Type B pancreatic cell (in vitro differentiated cells): ENCODE data around the gene SLC35F3. TPM values are rescaled to one million over a fixed set of nuclear protein-coding genes. Genes with fewer than 3 reads are reported as not detected.

Source experiments
- DNase-seq: peaks from one replicate; pipeline ENCODE4 v3.0.0; 2021; ENCODE audit warnings: mixed read lengths; ENCODE audit not compliant: unreplicated experiment; ENCODE audit errors: extremely low spot score
- H3K27ac Mint-ChIP-seq: 2 replicates; pipeline ENCODE4 v1.8.0; 2021; ENCODE audit warnings: mild to moderate bottlenecking, mixed read lengths
- H3K27me3 Mint-ChIP-seq: 2 replicates; pipeline ENCODE4 v1.8.0; 2021; ENCODE audit warnings: mixed read lengths
- H3K36me3 Mint-ChIP-seq: 2 replicates; pipeline ENCODE4 v1.8.0; 2021; ENCODE audit warnings: mixed read lengths
- H3K4me1 Mint-ChIP-seq: one replicate; pipeline ENCODE4 v1.8.0; 2021; ENCODE audit warnings: mixed read lengths; ENCODE audit not compliant: unreplicated experiment
- H3K4me3 Mint-ChIP-seq: 2 replicates; pipeline ENCODE4 v1.8.0; 2021; ENCODE audit warnings: mild to moderate bottlenecking, mixed read lengths
- H3K9me3 Mint-ChIP-seq: 2 replicates; pipeline ENCODE4 v1.8.0; 2021; ENCODE audit warnings: mixed read lengths
- CTCF ChIP-seq: fragments of 200-600 bp; sonication (generic); conservative IDR thresholded peaks from 2 replicates; pipeline ENCODE4 v1.5.0; 2021; ENCODE audit warnings: antibody characterized with exemption, mild to moderate bottlenecking
- total RNA-seq: library from RNA; stranded (reverse); gene quantifications from 2 replicates; pipeline ENCODE4 v1.2.1, GENCODE V29; 2021; ENCODE audit warnings: low replicate concordance

Gene SLC35F3
- total RNA-seq, 1 donor from 2014 or later: 2.1 TPM

- H3K36me3 Mint-ChIP-seq: no peaks in the 10 kb centered on the region
- H3K4me1 Mint-ChIP-seq: peaks cover 8% of the 10 kb centered on the region
- peaks cover 3% of the 10 kb centered on the region for H3K27me3 Mint-ChIP-seq
- H3K27ac Mint-ChIP-seq: no peak overlapping the region
- H3K9me3 Mint-ChIP-seq: no peaks in the 10 kb centered on the region
- no peak for TF ChIP-seq CTCF
- H3K4me3 Mint-ChIP-seq: no peak overlapping the region
- no peak for DNase-seq
Measured at GRCh38 chr1:234123867-234124266, 219.4 kb downstream of the SLC35F3 start.

GRCh38 chr1:234125283-234125682, 220.8 kb downstream of the SLC35F3 start:
- no peak overlapping the region for H3K27ac Mint-ChIP-seq
- no peaks in the 10 kb centered on the region for H3K36me3 Mint-ChIP-seq
- peaks cover 3% of the 10 kb centered on the region for H3K27me3 Mint-ChIP-seq
- DNase-seq: no peak
- peaks cover 8% of the 10 kb centered on the region for H3K4me1 Mint-ChIP-seq
- no peak overlapping the region for H3K4me3 Mint-ChIP-seq
- H3K9me3 Mint-ChIP-seq: no peaks in the 10 kb centered on the region
- TF ChIP-seq CTCF: peak; percentile 66

DNA sequence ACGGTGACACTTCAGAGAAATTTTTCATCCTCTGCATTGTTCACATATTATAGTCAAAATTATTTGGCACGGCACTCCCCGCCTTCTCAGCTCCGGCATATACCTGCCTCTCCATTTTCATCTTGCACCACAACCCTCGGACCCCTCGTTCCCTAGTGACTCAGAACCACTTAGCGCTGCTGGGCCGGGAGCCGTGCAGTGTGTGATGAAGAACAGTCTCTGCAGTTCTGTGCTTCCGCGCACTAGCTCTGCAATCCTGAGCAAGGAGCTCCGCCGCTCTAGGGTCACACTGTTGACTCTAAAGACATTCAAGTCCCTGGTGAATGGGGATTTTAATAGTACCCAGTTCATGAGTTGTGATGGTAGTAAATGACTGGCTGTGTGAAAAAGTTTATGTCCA, 221.2 kb downstream of the SLC35F3 start:
- Mint-ChIP-seq H3K27ac (no peak overlapping the region), H3K4me1 (peaks cover 8% of the 10 kb centered on the region), H3K36me3 (no peaks in the 10 kb centered on the region), H3K27me3 (peaks cover 3% of the 10 kb centered on the region), H3K9me3 (no peaks in the 10 kb centered on the region), H3K4me3 (no peak overlapping the region)
- no peak for TF ChIP-seq CTCF
- no peak for DNase-seq

GRCh38 chr1:234127026-234127671, 222.7 kb downstream of the SLC35F3 start:
- H3K4me1 Mint-ChIP-seq: peaks cover 8% of the 10 kb centered on the region
- no peak overlapping the region for H3K27ac Mint-ChIP-seq
- H3K27me3 Mint-ChIP-seq: peaks cover 8% of the 10 kb centered on the region
- DNase-seq: no peak
- H3K36me3 Mint-ChIP-seq: no peaks in the 10 kb centered on the region
- TF ChIP-seq CTCF: no peak
- no peak overlapping the region for H3K4me3 Mint-ChIP-seq
- no peaks in the 10 kb centered on the region for H3K9me3 Mint-ChIP-seq

GRCh38 chr1:234132795-234133194, 228.3 kb downstream of the SLC35F3 start:
- Mint-ChIP-seq H3K27ac (no peak overlapping the region), H3K4me1 (no peaks in the 10 kb centered on the region), H3K36me3 (no peaks in the 10 kb centered on the region), H3K4me3 (no peak overlapping the region), H3K9me3 (no peaks in the 10 kb centered on the region), H3K27me3 (peaks cover 17% of the 10 kb centered on the region)
- no peak for DNase-seq
- TF ChIP-seq CTCF: no peak
